Body of pancreas (tissue), 4 donors: ENCODE measurements around the gene LSAMP. TPM values are rescaled to one million over a fixed set of nuclear protein-coding genes. Genes with fewer than 3 reads are reported as not detected.

Source experiments
- ATAC-seq: fragments of 150-250 bp; one replicate; pipeline ENCODE4 v1.9.1; 2016
- DNase-seq, 4 donors: peaks; one replicate each; pipeline ENCODE4 v3.0.0-alpha.2; 2019
- H3K27ac ChIP-seq, 4 donors: fragments of 200-600 bp; sonication (generic); 1 replicate in 3 of 4; 2 replicates in 1 of 4; pipeline versions ENCODE4 v1.5.1 to v1.6.1; 2016 to 2019; ENCODE audit warnings: mild to moderate bottlenecking in 1 of 4, mixed read lengths in 1 of 4, moderate library complexity in 1 of 4
- H3K27me3 ChIP-seq, 2 donors: fragments of 200-600 bp; sonication (generic); one replicate each; pipeline ENCODE4 v1.6.0; 2016; ENCODE audit warnings: mild to moderate bottlenecking in 1 of 2
- H3K36me3 ChIP-seq, 2 donors: fragments of 200-600 bp; sonication (generic); replicated peaks in 1 of 2; 2 replicates each; pipeline ENCODE4 v1.5.1; 2016; ENCODE audit warnings: low read depth in 2 of 2; ENCODE audit not compliant: insufficient read depth in 1 of 2
- H3K4me1 ChIP-seq: fragments of 200-600 bp; sonication (generic); one replicate; pipeline ENCODE4 v1.6.0; 2016
- H3K4me3 ChIP-seq, 2 donors: fragments of 200-600 bp; sonication (generic); 1 replicate in 1 of 2; 2 replicates in 1 of 2; pipeline ENCODE4 v1.5.1; 2016 to 2019
- H3K9me3 ChIP-seq, 3 donors: fragments of 200-600 bp; sonication (generic); 1 replicate in 2 of 3; 2 replicates in 1 of 3; pipeline ENCODE4 v1.5.1; 2016
- CTCF ChIP-seq, 7 experiments: fragments of 450-650 bp in 4 of 7; fragments of 200-600 bp in 3 of 7; sonication (generic) in 3 of 7; IDR thresholded peaks; one replicate each; pipeline ENCODE4 v1.5.1; 2016 to 2019; ENCODE audit warnings: antibody characterized with exemption in 7 of 7
- POLR2A ChIP-seq, 3 donors: fragments of 450-650 bp; IDR thresholded peaks; one replicate each; pipeline ENCODE4 v1.6.1; 2016; ENCODE audit warnings: antibody characterized with exemption in 3 of 3, mild to moderate bottlenecking in 2 of 3
- WGBS, 2 donors: methylation state at CpG; one replicate each; pipeline ENCODE4 v1.1.5; 2017; 5-methylcytosine and 5-hydroxymethylcytosine counted together
- intact Hi-C: fragments of 100-400 bp; cut with DNase I; formaldehyde crosslinking; loops from one replicate; pipeline ENCODE4 v1.15.1; 2023
- total RNA-seq, 2 donors: library from RNA; depleted of rRNA; stranded (reverse); fragments of >200 nt; gene quantifications; one replicate each; pipeline ENCODE4 v1.1.0, GENCODE V29; 2016

The LSAMP gene
- total RNA-seq, 2 donors from 2014 or later: 1.6 to 2.1 TPM

GRCh38 chr3:116386168-116386567 lies 59.1 kb downstream of the LSAMP start:
- Histone ChIP-seq H3K4me3 (no peak overlapping the region), H3K36me3 (no peaks in the 10 kb centered on the region), H3K4me1 (no peaks in the 10 kb centered on the region), H3K27me3 (no peaks in the 10 kb centered on the region), H3K27ac (no peak overlapping the region), H3K9me3 (no peaks in the 10 kb centered on the region)
- ATAC-seq (no peak), DNase-seq (no peak)
- 61 to 67% methylated on average over 2 of the region's 2 CpGs for WGBS, 2 donors
- intact Hi-C loops: no loop called here
- TF ChIP-seq CTCF (IDR thresholded peaks at IDR 0.05) (no peak), POLR2A (IDR thresholded peaks at IDR 0.05) (no peak)

GRCh38 chr3:116384717-116385116 lies 60.6 kb downstream of the LSAMP start:
- ATAC-seq: no peak
- WGBS, 2 donors: 59 to 73% methylated on average over 2 of the region's 2 CpGs
- Histone ChIP-seq H3K4me3 (no peak overlapping the region), H3K27me3 (no peaks in the 10 kb centered on the region), H3K4me1 (no peaks in the 10 kb centered on the region), H3K27ac (no peak overlapping the region), H3K36me3 (no peaks in the 10 kb centered on the region), H3K9me3 (no peaks in the 10 kb centered on the region)
- DNase-seq: no peak
- TF ChIP-seq CTCF (IDR thresholded peaks at IDR 0.05) (no peak), POLR2A (IDR thresholded peaks at IDR 0.05) (no peak)
- intact Hi-C loops: no loop called here

GRCh38 chr3:116378077-116378476 lies 67.2 kb downstream of the LSAMP start:
- no peak overlapping the region for H3K4me3 ChIP-seq
- 31 to 38% methylated on average over 1 of the region's 1 CpG for WGBS, 2 donors

GRCh38 chr3:116374901-116375300 lies 70.4 kb downstream of the LSAMP start:
- DNase-seq (no peak), ATAC-seq (no peak)
- no peak overlapping the region for H3K4me3 ChIP-seq
- no peak for TF ChIP-seq CTCF (IDR thresholded peaks at IDR 0.05)
- TF ChIP-seq POLR2A (IDR thresholded peaks at IDR 0.05): no peak
- no peak overlapping the region for H3K27ac ChIP-seq
- intact Hi-C loops: no loop called here
- no peaks in the 10 kb centered on the region for H3K27me3 ChIP-seq
- H3K9me3 ChIP-seq: no peaks in the 10 kb centered on the region
- no peaks in the 10 kb centered on the region for H3K36me3 ChIP-seq
- WGBS, 2 donors: 43 to 48% methylated on average over 2 of the region's 2 CpGs
- H3K4me1 ChIP-seq: no peaks in the 10 kb centered on the region

More at GRCh38 chr3:116378077-116378476, 67.2 kb downstream of the LSAMP start:
- no peak for DNase-seq
- H3K27ac ChIP-seq: no peak overlapping the region
- intact Hi-C loops: no loop called here
- H3K9me3 ChIP-seq: no peaks in the 10 kb centered on the region
- H3K4me1 ChIP-seq: no peaks in the 10 kb centered on the region
- no peak for TF ChIP-seq POLR2A (IDR thresholded peaks at IDR 0.05)
- TF ChIP-seq CTCF (IDR thresholded peaks at IDR 0.05): no peak
- ATAC-seq: no peak
- H3K36me3 ChIP-seq: no peaks in the 10 kb centered on the region
- H3K27me3 ChIP-seq: no peaks in the 10 kb centered on the region

GRCh38 chr3:116367761-116368395 lies 77.4 kb downstream of the LSAMP start:
- no peaks in the 10 kb centered on the region for H3K27me3 ChIP-seq
- intact Hi-C loops: no loop called here
- WGBS, 2 donors: 37 to 42% methylated on average over 9 of the region's 9 CpGs
- DNase-seq: no peak
- ATAC-seq: no peak
- no peak overlapping the region for H3K4me3 ChIP-seq
- no peaks in the 10 kb centered on the region for H3K4me1 ChIP-seq
- H3K9me3 ChIP-seq: no peaks in the 10 kb centered on the region
- H3K36me3 ChIP-seq: no peaks in the 10 kb centered on the region
- TF ChIP-seq POLR2A (IDR thresholded peaks at IDR 0.05): no peak
- TF ChIP-seq CTCF (IDR thresholded peaks at IDR 0.05): no peak
- no peak overlapping the region for H3K27ac ChIP-seq
